Panc1 (cell line): ENCODE measurements around the gene TMCC1.

ENCODE experiments used
- CTCF ChIP-seq: fragments of 450-650 bp; IDR thresholded peaks from 2 replicates; pipeline ENCODE4 v1.5.1; 2017; ENCODE audit warnings: mild to moderate bottlenecking
- POLR2AphosphoS5 ChIP-seq: IDR thresholded peaks from 2 replicates; pipeline ENCODE4 v1.6.1; 2012; ENCODE audit warnings: mild to moderate bottlenecking, low read depth, low read length, moderate library complexity
- REST ChIP-seq, 2 experiments: IDR thresholded peaks; 2 replicates each; pipeline ENCODE4 v1.6.1; 2011 to 2012; ENCODE audit warnings: low read depth in 2 of 2, control low read depth in 1 of 2, low read length in 1 of 2, mild to moderate bottlenecking in 1 of 2, moderate library complexity in 1 of 2; ENCODE audit not compliant: insufficient read depth in 1 of 2
- SIN3A ChIP-seq: IDR thresholded peaks from 2 replicates; pipeline ENCODE4 v1.6.1; 2012; ENCODE audit warnings: low read depth, mild to moderate bottlenecking, low read length, moderate library complexity, borderline replicate concordance; ENCODE audit not compliant: insufficient read depth

- no peak for TF ChIP-seq CTCF
- TF ChIP-seq POLR2AphosphoS5, result no peak
- no peak for TF ChIP-seq SIN3A
- TF ChIP-seq REST (IDR thresholded peaks at IDR 0.05; ENCODE audit: insufficient read depth in 1 of 2, low read depth in 2 of 2, low read length in 1 of 2), result no peak
Observed at GRCh38 chr3:129621626-129622225, 271.8 kb downstream of the TMCC1 start.
